ENCODE results near the gene REEP6.
"Not testable (repeated sequence)": the region's sequence is repeated elsewhere in the genome, so short reads cannot be mapped to it uniquely, and the experiment has no call there.

REEP6 gene

DNA sequence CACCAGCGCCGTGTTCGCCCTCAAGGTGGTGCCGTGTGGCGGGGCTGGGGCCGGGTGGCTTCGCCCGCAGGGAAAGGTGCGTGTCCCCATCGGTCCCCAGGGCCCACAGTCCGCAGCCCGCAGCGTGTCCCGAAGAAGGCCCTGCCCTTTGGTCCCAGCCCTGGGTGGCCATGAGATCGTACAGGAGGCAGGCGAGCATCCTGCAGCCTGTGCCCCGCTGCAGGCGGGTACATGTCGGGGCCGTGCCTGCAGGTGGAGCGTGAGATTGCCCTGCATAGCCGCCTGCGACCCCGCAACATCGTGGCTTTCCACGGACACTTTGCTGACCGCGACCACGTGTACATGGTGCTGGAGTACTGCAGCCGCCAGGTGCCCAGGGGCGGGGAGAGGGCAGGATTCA lies 34.4 kb downstream of the REEP6 start:
- no peak overlapping the region for H3K4me3 ChIP-seq (ENCODE audit: low read depth, low read length)
- TF ChIP-seq, protein P1, sequence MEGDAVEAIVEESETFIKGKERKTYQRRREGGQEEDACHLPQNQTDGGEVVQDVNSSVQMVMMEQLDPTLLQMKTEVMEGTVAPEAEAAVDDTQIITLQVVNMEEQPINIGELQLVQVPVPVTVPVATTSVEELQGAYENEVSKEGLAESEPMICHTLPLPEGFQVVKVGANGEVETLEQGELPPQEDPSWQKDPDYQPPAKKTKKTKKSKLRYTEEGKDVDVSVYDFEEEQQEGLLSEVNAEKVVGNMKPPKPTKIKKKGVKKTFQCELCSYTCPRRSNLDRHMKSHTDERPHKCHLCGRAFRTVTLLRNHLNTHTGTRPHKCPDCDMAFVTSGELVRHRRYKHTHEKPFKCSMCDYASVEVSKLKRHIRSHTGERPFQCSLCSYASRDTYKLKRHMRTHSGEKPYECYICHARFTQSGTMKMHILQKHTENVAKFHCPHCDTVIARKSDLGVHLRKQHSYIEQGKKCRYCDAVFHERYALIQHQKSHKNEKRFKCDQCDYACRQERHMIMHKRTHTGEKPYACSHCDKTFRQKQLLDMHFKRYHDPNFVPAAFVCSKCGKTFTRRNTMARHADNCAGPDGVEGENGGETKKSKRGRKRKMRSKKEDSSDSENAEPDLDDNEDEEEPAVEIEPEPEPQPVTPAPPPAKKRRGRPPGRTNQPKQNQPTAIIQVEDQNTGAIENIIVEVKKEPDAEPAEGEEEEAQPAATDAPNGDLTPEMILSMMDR (conservative IDR thresholded peaks at IDR 0.05; ENCODE audit: low read depth, low read length), result no peak
- DNase-seq (ENCODE audit: low read depth), result no peak

DNA sequence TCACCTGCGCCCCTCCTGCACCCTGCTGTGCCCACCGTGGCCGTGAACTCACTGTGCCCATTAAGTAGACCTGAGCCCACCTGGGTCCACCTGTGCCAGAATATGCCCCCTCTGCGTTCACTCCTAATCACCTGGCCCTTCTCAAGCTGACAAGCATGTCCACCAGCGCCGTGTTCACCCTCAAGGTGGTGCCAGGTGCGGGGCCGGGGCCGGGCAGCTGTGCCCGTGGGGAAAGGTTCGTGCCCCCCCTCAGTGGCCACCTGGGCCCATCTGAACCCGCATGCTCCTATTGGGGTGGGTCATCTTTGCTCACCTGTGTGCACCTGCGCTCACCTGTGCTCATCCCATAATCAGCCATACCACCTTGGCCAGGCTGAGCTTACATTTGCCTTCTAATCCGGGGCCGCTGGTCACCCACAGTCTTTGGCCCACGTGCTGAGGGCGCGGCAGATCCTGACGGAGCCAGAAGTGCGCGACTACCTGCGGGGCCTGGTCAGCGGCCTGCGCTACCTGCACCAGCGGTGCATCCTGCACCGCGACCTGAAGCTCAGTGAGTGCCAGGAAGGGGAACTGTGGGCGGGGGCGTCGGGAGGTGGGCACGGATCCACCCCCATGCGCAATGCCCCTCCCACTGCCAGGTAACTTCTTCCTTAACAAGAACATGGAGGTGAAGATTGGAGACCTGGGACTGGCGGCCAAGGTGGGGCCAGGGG lies 35.2 kb downstream of the REEP6 start:
- H3K4me3 ChIP-seq (ENCODE audit: low read depth, low read length), result no peak overlapping the region
- DNase-seq (ENCODE audit: low read depth), result no peak
- TF ChIP-seq, protein P1 (conservative IDR thresholded peaks at IDR 0.05; ENCODE audit: low read depth, low read length), result no peak

DNA sequence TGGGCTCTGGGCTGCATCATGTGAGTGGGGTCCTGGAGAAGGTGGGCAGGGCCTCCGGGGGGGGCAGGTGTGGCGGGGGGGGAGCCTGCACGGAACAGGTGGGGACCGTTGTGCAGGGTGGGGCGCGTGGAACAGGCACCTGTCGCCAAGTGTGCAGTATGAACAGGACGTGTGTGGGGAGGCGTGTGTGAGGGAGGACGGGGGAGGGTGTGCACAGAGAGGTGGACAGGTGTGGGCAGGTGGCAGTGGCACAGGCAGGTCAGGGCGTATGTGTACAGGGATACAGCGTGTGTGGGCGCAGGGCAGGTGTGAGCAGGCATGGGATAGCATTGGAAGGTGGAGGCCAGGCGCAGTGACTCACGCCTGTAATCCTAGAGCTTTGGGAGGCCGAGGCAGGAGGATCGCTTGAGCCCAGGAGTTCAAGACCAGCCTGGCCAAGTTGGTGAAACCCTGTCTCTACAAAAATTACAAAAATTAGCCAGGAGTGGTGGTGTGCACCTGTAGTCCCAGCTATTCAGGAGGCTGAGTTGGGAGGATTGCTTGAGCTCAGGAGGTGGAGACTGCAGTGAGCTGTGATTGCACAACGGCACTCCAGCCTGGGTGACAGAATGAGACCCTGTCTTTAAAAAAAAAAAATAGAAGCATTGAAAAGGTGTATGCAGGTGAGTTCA lies 36.1 kb downstream of the REEP6 start:
- no peak for DNase-seq (ENCODE audit: low read depth)
- no peak overlapping the region for H3K4me3 ChIP-seq (ENCODE audit: low read depth, low read length)
- TF ChIP-seq, protein P1 (conservative IDR thresholded peaks at IDR 0.05; ENCODE audit: low read depth, low read length), result no peak

DNA sequence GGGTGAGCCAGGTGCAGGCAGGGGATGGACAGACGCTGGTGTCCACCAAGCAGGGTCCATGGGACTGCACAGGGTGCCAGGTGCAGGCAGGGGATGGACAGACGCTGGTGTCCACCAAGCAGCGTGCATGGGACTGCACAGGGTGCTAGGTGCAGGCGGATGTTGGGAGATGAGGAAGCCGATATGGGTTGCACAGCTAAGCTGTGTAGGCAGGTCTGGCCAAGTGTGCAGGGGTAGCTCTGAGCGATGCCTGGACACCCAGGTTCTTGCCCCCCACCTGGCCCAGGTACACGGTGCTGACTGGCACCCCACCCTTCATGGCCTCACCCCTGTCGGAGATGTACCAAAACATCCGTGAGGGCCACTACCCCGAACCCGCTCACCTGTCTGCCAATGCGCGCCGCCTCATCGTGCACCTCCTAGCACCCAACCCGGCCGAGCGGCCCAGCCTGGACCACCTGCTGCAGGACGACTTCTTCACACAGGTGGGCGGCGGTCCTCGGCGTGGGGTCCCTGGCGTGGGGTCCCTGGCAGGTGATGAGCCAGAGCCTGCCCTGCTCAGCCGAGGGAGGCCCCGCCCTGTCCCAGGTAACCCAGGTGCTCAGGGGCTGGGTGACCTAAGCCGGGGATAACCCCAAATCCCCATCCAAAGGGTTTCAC lies 36.8 kb downstream of the REEP6 start:
- DNase-seq (ENCODE audit: low read depth), result no peak
- TF ChIP-seq, protein P1 (conservative IDR thresholded peaks at IDR 0.05; ENCODE audit: low read depth, low read length), result no peak
- no peak overlapping the region for H3K4me3 ChIP-seq (ENCODE audit: low read depth, low read length)

DNA sequence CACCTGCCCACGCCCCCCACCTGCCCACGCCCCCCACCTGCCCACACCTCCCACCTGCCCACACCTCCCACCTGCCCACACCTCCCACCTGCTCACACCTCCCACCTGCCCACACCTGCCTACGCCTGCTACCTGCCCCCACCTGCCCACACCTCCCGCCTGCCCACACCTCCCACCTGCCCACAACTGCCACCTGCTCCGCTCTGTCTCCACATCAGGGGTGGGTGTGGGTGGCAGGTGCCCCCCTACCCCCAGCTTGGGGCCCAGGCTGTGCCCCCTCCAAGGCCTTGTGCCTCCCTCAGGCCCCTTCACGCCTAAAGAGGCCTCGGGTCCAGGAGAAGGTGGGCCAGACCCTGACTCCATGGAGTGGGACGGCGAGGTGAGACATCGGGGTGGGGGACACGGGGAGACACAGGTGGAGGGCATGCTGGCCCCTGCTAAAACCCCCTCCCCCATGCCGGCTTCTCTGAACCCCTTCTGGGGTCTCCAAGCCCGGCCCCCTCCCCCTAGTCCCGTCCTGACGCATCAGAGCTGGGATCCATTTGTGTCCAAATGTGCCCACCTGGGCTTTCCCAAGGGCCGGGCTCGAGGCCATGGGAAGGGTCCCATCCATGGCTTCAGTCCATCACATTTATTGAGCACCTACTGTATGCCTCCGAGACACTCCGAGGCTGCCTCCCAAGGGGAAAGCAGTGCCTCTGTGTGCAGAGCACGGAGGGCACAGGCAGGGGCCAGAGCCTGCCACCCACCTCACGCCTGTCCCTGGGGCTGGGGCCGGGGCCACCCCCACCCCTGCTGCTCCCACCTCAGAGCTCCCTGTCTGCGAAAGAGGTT lies 37.8 kb downstream of the REEP6 start:
- no peak overlapping the region for H3K4me3 ChIP-seq (ENCODE audit: low read depth, low read length)
- TF ChIP-seq, protein P1 (conservative IDR thresholded peaks at IDR 0.05; ENCODE audit: low read depth, low read length), result no peak
- no peak for DNase-seq (ENCODE audit: low read depth)

DNA sequence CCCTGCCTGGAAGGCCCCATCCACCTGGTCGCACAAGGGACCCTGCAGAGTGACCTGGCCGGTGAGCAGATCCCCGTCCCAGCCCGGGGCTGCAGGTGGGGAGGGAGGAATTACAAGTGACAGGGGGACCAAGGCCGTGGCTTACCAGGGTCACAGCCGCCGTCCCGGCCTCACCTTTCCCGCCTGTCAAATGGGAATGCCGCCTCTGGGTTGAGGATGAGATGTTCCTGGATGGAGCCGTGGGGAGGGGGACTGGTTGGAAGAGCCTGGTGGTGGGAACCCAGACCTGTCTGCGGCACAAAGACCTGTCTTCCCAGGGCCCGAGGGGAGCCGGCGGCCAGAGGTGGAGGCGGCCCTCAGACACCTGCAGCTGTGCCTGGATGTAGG lies 38.4 kb downstream of the REEP6 start:
- TF ChIP-seq, protein P1 (conservative IDR thresholded peaks at IDR 0.05; ENCODE audit: low read depth, low read length), result no peak
- no peak for DNase-seq (ENCODE audit: low read depth)

DNA sequence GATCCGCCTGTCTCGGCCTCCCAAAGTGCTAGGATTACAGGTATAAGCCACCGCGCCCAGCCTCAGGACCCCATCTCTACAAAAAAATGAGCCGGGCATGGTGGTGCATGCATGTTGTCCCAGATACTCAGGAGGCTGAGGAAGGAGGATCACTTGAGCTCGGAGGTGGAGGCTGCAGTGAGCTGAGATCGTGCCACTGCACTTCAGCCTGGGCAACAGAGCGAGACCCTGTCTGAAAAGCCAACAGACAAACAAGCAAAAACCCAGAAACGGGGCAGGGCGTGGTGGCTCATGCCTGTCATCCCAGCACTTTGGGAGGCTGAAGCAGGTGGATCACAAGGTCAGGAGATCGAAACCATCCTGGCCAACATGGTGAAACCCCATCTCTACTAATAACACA lies 39.9 kb downstream of the REEP6 start:
- H3K4me3 ChIP-seq (ENCODE audit: low read depth, low read length); DNase-seq (ENCODE audit: low read depth): not testable (repeated sequence)

More for the DNA sequence above, 38.4 kb downstream of the REEP6 start:
- H3K4me3 ChIP-seq (ENCODE audit: low read depth, low read length), result no peak overlapping the region
